ENCODE results near the gene KCNG4.

DNA sequence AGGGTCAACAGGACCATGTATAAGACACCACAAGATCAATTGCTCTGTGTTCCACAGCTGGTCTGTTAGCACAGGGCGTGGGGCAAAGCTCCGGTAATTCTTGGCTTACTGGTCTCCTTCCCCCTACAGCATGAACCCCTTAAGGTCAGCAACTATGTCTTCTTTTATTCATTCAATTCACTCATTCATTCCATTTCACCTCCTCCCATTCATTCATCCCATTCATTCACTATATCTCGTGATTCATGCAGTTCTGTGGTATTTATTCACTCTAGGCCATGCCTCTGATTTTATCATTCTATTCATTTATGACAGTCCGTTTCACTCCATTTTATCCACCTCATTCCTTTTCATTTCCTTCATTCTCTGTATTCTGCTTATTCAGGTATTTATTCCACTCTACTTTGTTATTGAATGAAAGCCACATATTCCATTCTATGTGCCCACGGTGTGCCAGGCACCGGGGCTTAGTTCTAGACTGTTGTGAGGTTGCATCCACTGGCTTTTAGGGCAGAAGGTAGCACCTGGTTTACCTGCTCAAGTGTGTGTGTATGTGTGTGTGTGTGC, 35.9 kb upstream of the KCNG4 start:
- TF ChIP-seq, protein P1, sequence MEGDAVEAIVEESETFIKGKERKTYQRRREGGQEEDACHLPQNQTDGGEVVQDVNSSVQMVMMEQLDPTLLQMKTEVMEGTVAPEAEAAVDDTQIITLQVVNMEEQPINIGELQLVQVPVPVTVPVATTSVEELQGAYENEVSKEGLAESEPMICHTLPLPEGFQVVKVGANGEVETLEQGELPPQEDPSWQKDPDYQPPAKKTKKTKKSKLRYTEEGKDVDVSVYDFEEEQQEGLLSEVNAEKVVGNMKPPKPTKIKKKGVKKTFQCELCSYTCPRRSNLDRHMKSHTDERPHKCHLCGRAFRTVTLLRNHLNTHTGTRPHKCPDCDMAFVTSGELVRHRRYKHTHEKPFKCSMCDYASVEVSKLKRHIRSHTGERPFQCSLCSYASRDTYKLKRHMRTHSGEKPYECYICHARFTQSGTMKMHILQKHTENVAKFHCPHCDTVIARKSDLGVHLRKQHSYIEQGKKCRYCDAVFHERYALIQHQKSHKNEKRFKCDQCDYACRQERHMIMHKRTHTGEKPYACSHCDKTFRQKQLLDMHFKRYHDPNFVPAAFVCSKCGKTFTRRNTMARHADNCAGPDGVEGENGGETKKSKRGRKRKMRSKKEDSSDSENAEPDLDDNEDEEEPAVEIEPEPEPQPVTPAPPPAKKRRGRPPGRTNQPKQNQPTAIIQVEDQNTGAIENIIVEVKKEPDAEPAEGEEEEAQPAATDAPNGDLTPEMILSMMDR (IDR thresholded peaks at IDR 0.05): no peak
- no peak for TF ChIP-seq POLR2A (IDR thresholded peaks at IDR 0.05)

Measured in ovary (tissue), 3 donors.